PC-3 (cell line): ENCODE results near the gene CASQ2.

ENCODE experiments used
- EZH2 ChIP-seq: fragments of 300-600 bp; sonication (generic); IDR thresholded peaks from one replicate; pipeline ENCODE4 v1.6.1; 2017; ENCODE audit warnings: antibody characterized with exemption, mild to moderate bottlenecking, low read length; ENCODE audit not compliant: unreplicated experiment
- EZH2phosphoT487 ChIP-seq: fragments of 300-600 bp; sonication (generic); IDR thresholded peaks from 2 replicates; pipeline ENCODE4 v1.6.1; 2018; ENCODE audit warnings: mild to moderate bottlenecking, antibody characterized with exemption, low read length, borderline replicate concordance
- TF ChIP-seq, protein P1 (sequence below): fragments of 300-600 bp; sonication (generic); conservative IDR thresholded peaks from 2 replicates; pipeline ENCODE4 v1.5.1; 2017; ENCODE audit warnings: antibody characterized with exemption, low read depth, mild to moderate bottlenecking, low read length

DNA sequence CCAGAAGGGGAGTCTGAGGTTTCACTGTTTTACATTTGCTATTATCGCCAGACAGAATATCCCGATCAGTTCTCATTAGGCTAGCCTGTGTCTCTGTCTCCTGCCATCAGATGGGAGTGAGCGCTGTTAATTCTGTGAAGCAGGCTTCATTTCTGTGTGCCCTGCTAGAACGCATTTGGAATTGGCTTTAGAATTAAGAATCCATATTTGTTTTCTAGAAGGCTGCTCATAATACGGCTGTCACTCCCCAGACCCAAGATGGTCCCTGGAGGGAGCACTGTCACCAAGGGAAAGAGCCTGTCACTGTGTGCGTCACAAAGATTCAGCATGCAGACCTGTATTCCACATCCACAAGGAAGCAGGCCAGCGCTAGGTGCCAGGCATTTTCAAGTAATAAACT is 49.2 kb downstream of the CASQ2 start:
- TF ChIP-seq, protein P1, sequence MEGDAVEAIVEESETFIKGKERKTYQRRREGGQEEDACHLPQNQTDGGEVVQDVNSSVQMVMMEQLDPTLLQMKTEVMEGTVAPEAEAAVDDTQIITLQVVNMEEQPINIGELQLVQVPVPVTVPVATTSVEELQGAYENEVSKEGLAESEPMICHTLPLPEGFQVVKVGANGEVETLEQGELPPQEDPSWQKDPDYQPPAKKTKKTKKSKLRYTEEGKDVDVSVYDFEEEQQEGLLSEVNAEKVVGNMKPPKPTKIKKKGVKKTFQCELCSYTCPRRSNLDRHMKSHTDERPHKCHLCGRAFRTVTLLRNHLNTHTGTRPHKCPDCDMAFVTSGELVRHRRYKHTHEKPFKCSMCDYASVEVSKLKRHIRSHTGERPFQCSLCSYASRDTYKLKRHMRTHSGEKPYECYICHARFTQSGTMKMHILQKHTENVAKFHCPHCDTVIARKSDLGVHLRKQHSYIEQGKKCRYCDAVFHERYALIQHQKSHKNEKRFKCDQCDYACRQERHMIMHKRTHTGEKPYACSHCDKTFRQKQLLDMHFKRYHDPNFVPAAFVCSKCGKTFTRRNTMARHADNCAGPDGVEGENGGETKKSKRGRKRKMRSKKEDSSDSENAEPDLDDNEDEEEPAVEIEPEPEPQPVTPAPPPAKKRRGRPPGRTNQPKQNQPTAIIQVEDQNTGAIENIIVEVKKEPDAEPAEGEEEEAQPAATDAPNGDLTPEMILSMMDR: no peak
- TF ChIP-seq EZH2phosphoT487: no peak
- TF ChIP-seq EZH2: no peak
